Cerebellar cortex (tissue), 1 donor: ENCODE results near the gene EEFSEC.

ENCODE experiments used
- DNase-seq: peaks from one replicate; pipeline ENCODE4 v3.0.0-alpha.2; 2015; ENCODE audit warnings: low spot score

EEFSEC gene

DNA sequence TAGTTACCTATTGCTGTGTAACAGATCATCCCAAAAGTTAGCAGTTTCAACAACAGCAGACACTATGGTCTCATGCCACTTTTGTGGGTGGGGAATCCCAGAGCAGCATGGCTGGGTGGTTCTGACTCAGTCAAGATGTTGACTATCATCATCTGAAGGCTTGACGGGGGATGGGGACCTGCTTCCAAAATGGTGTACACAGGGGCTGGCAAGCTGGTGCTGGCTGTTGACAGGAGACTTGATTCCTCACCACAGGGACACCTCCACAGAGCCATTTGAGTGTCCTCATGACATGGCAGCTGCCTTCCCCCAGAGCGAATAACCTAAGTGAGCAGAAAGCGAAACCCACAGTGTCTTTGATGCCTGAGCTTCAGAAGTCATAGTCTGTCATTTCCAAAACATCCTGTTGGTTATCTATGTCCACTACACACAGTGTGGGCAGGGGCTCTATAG is 294.3 kb downstream of the EEFSEC start:
- DNase-seq = no peak

DNA sequence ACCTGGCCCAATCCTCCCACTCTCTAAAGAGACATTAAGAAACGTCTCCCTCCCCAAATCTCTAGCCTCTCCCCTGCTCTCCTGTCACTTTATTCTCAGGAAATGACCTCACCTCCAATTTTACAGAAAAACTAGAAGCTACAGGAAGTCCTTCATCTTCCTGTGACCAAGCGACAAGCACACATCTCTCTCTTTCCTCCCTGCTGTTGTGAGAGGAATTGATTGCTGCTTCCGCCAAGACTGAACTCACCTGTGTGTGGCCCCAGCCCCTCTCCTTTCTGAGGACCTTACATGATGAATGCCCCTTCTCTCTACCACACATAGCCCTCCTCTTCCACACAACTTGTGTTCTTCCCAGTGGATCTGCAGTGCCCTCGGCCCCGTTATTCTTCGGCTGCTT is 295.2 kb downstream of the EEFSEC start:
- DNase-seq = no peak

DNA sequence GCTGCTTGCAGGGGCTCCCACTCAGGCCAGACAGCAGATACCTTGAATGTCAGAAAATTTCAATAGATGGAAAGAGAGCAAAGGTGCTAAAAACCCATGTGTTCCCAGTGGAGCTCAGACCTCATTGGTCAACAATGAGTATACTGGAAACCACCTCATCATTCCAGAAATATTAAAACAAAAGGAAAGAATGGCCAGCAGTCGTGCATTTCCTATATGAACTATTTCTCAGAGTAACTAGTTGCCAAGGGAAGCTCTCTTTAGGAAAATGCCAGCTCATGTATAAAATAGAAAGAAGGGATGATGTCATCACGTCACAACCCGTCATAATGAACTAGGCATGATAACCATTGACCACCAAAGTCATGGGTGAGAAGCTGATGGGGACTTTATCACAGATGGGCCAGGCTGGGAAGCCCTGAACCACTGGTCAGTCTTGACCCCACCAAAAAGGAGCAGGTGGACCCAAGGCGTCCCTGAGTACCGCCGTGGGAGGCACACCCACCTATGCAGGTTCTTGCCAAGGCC is 295.9 kb downstream of the EEFSEC start:
- no peak for DNase-seq

GRCh38 chr3:128452120-128452519 is 298.8 kb downstream of the EEFSEC start:
- no peak for DNase-seq

DNA sequence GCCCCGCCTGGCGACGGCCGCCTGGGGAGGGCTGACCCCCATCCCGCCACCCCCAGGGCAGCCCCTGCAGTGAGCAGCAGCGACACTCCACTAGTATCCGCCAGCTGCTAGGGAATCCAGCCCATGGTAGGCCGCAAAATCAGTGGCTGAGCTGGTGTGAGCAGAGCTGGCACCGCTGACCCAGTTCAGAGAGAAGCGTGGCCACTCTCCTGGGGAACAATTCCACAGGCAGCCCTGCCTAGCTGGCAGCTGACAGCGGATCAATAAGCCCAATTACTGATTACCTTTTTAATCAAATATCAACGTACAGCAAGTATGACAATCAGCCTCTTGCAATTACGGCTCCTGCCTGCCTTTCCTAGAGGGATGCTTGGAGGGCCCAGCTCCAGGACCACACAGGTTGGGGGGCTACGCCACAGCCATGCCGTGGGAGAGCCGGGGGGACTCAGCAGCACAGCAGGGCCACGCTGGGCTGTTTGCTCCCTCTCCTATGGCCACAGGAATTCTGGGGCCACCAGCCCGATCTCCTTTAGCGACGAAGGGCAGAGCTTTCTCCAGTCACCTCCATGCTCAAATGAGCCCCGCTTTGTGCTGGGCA is 299.5 kb downstream of the EEFSEC start:
- DNase-seq = no peak

- DNase-seq = no peak
Observed at GRCh38 chr3:128453501-128454309, 300.4 kb downstream of the EEFSEC start.

- no peak for DNase-seq
Observed at GRCh38 chr3:128454310-128454618, 301.0 kb downstream of the EEFSEC start.

DNA sequence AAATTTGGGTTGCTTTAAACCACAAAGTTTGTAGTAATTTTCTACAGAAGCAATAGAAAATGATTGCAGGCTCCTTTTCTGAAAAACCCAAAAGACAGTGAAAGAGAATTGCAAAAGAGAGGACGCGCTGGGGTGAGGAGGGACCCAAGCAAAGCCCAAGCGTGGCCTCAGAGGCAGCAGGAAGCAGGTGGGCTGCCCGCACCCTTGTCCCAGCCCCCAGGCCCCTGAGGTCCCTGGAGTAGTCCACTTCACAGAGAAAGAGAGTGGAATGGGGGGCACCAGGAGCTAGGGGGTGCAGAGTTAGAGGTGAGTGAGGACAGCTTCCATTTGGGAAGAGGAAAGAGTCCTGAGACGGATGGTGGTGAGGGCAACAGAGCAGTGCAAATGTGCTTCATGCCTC is 301.8 kb downstream of the EEFSEC start:
- DNase-seq = no peak

- no peak for DNase-seq
Observed at GRCh38 chr3:128455786-128456748, 302.8 kb downstream of the EEFSEC start.

DNA sequence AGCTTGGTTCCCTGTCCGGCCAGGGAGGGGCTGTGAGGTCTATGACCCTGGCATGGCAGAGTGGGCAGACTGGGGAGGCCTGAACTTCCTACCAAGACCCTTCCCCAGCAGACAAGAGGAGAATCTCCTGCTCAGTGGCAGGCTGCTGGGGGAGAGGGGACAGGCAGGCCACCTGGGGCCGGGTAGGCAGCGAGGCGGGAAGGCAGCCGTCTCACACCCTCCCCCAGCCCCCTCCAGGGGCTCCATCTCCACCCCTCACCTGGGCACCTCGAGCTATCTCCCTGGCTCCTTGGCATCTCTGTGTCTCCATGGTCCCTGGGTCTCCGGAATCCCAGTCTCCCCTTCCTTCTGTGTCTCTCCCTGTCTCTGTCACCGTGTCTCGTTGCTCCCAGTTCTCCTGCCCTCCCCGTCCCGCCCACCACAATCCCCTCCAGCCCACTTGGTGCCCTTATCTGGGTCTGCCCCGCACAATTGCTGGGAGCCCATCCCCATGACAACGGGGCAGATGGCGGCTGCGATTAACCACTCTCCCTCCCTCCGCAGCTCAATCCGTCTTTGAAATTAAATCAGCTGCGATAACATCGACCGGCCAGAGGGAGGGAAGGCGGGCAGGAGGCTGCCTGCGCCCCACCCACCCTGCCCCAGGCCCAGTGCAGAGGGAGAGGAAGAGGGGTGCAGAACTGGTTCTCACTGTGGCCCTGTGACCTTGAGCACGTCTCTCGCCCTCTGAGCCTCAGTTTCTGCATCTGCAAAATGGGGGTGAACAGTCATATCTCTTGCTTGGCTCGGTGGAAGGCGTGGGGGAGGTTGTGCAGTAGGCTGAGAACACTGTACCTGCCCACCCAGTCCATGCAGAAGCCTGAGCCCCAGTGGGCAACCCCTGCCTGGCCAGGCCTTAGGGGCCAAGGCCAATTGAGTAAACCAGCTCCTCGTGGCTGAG is 303.8 kb downstream of the EEFSEC start:
- no peak for DNase-seq

GRCh38 chr3:128457937-128458336 is 304.7 kb downstream of the EEFSEC start:
- DNase-seq = no peak
